GM21619 (cell line): ENCODE data around the gene CACNA1C.

Experiments used
- ATAC-seq: cut with Tn5 transposase; IDR thresholded peaks from one replicate; pipeline ENCODE4 v1.9.1; 2021; ENCODE audit not compliant: unreplicated experiment

CACNA1C gene

DNA sequence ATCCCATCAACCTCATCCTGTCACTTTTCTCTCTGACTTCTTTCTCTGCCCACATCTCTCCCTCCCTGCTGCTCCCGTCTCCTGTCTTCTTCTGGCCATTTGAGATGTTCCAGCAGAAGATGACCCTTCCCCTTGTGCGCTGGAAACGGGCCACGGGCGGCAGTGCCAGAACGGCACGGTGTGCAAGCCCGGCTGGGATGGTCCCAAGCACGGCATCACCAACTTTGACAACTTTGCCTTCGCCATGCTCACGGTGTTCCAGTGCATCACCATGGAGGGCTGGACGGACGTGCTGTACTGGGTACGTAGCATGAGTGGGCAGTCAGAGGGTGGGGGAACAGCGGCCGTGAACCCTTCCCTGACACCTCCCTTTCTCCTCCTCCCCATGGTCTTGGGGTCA is 440.3 kb downstream of the CACNA1C start:
- ATAC-seq = no peak

DNA sequence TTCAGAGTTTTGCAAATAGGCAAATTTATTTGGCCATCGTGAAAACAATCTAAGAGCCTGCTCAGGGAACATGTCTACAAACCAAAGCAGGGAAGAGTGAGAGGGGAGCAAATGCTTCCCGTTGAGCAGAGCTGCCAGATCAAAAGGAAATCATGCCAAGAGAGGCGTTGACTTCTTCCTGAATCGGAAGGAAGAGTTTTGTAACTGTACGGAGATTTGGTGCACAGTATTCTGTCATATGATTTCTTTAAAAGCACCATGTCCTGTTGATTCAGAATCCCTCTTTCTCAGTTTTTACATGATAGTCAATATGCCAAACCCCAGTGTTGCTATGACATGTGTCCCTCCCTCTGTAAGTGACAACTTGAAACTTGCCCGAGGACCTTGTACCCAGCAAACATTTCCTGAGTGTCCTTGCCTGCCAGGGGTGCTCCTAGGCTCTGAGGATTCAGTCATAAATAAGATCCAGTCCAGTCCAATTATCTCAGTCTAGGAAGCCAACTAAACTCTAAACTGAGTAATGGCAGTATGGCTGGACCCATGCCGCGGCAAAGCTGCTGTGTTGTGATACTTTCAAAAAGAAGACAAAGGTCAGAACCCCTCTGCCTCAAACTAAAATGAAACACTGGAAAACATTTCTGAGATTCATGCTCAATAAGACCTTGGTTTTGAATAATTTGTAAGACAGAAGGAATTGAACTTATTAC is 441.9 kb downstream of the CACNA1C start:
- no peak for ATAC-seq

DNA sequence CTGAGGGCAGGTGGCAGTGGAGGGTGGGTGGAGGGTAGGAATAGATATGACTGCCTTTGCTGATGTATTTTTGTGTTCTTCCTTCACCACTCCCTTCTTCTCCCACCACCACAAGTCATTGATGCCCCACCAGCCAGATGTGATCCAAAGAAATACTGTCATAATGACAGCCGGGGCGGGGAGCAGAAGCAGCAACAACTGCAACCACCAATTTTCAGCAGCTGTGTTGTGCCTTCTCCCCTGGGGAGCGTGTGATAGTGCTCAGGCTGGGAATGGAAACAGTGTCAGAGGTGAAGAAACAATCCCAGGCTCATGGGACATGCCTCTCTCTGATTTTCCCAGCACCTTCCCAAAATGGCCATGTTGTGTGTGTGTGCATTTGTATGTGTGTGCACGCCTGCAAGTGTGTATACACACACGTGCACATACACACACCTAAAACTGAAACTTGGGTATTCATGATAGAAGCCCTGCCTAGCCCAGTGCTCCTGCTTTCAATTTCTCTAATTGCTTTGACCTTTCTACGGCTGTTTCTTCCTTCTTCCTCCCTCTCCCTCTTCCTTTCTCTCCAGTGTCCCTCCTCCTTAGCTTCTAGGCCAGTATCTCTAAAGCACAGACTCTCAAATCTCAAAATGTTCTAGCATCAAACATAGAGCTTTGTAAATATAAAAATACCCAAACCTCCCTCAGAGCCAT is 442.8 kb downstream of the CACNA1C start:
- ATAC-seq = no peak

DNA sequence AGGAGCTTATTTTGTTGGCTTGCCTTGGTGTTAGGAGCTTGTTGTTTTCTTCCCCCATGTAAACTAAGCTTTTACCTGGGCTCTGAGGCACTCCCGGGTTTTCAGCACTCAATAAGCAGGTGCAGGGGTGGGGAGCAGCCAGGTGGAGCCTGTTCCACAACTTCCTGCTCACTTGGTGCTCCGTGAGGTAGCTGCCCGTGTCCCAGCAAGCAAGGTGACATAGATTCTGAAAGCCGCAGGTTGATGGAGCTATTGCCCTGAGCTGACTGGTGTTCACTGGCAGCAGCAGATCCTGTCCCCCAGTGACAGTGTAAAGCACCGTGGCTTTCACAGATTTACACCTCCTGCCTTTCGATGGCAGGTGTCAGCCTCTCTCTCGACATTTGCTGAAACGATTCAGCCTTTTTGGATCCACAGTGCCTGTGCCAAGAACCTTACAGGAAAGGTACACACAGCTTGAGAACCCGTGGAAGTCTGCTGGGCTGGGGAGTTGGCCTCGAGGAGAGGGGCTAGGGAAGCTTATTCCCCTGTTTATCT is 446.2 kb downstream of the CACNA1C start:
- ATAC-seq = no peak

DNA sequence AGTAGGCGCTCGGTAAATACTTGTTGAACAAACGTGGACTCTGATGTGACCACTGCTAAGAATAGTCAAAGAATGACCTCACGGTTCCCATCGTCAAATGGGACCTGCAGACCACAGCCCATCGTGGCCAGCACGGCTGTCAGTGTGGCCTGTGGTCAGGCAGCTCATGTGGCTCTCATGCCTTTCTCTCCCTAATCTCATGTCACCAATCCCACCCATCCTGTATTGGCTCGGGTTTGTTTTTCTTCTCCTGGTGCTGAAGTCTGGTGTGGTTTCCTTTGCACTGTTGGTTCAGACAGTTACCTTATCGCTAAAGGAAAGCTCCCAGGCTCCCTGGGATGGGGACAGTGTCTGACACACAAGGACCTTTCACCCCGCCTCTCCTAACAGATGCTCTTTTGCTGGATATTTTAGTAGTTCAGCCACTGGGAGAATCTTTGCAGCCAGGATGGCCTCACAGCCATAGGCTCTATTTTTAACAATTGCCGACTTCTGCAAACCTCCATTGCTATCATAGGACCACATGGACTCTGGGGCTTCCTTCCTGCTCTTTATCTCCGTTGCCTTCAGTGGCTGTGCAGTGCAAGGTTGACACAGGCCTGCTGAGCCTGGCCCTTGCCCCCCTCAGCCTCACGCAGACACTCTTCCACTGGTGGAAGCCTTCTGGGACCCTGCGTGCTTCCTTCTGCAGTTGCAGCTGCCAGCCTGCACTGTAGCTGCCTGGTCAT is 448.8 kb downstream of the CACNA1C start:
- ATAC-seq = no peak

DNA sequence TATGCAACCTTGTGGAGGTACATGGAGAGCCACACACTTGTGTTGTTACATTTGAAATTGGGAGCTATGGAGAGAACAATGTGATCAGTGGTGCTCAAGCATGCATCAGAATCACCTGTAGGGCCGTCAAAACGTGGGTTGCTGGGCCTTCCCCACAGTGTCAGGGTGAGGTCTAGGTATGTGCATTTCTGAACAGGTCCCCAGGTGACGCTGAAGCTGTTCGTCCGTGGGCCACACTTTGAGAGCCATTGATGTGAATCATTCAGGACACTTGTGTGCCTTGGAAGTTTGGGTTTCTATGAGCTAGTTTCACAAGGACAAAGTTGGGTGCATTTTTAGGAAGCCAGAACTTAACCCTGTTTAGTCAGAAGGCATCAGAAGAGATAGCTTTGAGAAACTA is 450.2 kb downstream of the CACNA1C start:
- no peak for ATAC-seq

DNA sequence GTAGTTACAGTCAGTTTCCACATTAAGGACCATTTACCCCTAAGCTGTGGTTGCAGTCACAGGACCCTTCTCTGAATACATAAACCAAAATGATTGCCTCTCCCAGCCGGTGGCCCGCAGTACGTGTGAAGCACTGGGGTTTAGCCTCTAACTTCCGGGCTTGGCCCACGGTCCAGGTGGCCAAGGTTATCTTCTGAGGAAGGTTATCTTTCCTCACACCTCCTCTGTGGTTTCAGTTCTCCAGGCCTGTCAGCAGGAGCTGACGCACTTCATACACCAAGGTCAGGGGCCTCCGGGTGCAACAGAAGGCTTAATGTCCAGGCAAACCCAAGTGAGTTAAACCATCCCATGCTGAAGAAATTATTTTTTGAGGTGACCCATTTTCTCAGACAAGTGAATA is 451.0 kb downstream of the CACNA1C start:
- ATAC-seq = no peak

DNA sequence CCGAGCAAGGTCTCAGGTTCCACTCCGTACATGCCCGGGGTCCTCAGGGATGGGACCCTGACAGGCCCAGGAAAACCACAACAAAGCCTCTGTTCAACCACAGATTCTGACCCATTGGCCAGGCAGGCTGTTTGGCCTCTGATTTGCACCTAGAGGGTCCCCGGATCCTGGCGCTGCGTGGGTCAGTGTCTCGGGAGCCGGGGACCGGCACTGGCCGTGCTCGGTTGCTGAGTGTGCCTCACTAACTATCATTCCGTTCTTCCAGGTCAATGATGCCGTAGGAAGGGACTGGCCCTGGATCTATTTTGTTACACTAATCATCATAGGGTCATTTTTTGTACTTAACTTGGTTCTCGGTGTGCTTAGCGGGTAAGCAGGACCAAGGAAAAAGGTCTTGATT is 451.8 kb downstream of the CACNA1C start:
- ATAC-seq = no peak

DNA sequence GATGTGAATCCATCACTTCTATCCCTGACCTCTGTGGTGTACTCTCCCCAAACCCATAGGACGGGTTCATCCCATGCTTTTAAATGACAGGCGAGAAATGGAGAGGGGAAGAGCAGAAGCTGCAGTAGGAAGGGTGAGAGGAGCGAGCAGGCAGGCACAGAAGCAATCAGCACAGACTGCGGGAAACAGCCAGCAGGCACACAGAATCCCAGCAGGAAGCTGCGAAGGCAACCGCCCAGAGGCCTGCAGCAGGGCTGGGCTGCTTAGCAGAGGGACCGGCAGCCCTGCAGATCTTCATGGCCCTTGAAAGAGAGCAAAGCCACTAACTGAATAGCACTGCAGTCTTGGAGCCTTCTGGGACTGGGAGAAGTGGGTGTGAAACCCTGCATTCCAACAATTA is 455.0 kb downstream of the CACNA1C start:
- ATAC-seq = no peak

DNA sequence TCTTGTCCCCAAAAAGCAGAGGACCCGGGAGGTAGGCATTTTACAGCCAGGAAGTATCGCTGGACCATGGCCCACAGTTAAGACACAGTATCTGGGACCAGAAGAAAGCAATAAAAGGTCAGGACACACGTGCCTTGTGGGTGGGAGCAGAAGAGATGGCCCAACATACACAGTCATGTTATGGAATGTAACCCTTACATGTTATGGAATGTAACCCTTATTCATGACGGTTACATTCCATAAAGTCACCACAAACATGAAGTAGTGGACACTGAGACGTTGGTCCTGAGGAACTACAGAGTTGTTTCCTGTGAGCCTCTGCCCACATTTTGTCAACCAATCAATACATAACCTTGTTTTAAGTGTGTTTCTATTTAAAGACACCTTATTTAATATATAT is 456.4 kb downstream of the CACNA1C start:
- ATAC-seq = no peak

DNA sequence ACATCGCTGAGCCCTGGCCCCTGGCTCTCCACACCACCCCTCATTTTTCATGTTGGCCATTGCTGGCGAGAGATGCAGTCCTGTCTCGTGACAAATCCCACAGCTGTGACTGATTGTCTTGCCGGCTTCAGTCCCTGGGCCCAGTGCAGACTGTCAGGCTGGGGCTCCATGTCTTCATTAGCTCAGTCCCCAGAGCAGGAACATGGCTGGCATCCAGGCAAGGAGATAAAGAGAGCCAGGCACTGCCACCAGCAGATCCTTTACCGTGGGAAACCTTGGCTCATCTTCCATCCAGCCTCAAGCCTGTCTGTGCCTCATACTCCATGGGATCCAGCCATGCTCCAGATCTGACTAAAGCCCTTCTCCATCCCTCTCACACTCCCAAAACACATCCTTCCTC is 457.3 kb downstream of the CACNA1C start:
- no peak for ATAC-seq

DNA sequence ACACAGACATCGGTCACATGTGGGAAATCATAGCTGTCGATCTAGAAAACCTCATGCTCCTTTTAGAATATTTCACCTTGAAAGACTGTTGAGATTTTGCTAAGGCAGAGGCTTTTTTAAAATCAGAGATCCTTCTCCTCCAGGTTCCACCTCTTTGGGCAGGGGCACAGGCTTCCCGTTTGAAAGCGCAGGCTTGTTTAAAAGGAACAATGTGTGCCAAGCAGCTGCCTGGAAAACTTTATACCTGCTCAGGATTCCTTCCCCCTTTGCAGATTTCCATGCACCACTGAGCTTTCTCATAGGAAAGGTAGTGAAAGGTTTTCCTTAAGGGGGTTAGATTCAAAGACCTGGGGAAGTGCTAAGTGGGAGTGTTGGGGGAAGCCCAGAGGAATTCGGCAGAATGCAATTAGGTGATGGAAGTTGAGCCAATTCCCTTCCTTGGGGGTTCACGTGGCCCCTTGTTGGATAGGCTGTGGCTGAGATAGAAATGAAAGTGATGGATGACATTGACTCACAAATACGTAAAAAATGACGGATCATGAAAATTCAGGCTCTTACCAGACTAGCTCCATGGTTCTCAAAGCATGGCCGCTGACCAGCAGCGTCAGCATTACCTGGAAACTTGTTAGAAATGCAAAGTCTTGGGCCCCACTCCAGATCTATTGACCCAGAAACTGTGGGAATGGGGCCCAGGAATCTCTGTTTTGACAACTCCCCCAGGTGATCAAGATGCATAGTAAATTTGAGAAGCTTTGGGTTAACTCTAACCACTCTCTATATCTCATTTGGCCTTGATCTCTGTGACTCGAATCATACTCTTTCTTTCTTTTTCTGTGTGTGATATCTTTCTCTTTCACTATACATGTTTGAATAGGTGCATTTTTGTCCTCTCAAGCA is 460.6 kb downstream of the CACNA1C start:
- ATAC-seq = no peak

DNA sequence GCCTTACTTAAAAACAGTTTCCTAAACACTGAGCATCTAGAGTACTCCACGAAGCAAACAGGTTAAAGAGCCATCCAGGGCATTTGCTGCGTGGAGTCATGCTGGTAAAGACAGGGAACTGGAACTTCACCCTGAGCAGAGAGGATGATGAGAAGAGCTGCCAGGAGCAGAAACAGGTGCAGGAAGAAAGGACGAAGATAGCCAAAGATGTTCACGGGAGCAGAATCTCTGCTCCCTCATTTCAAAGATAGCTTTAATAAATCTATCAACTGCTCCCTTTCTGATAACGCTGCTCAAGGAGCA is 461.2 kb downstream of the CACNA1C start:
- ATAC-seq = no peak

DNA sequence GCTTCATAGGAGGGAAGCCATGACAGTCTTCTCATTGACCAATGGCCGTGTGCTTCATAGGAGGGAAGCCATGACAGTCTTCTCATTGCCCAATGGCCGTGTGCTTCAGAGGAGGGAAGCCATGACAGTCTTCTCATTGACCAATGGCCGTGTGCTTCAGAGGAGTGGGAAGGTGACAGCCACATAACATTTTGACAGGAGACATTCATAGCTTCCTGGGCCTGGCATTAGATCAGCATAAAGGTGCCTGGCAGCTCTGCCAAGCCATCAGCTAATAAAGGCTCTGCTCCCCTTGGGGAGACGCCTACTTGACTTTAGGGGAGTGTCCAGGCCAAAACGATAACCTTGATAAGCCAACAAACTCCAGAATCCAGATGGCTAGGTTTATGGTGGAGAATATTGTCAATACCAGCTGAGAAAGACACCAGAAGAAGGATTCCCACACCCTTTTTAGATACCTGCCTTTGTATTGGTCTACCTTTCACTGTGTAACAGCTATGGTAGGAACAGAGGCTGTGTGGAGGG is 468.0 kb downstream of the CACNA1C start:
- ATAC-seq = no peak

DNA sequence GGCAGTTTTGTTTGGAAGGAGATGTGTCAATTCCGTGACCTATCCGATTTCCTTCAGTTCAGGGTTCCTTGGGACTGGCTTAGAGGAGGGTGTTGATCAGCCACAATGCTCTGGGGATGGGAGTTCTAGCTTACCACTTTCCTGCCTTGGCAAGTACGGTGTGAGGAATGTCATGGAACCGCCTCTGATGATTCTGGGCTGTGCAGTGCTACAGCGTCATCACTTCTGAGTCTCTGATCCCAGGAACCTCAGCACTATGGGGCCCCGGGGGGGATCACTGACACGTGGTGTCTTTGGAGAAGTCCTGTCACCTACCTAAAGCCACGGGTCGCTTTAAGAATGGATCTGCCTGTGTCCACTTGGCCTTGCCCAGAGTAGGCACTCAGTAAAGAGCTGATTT is 470.5 kb downstream of the CACNA1C start:
- ATAC-seq = no peak

DNA sequence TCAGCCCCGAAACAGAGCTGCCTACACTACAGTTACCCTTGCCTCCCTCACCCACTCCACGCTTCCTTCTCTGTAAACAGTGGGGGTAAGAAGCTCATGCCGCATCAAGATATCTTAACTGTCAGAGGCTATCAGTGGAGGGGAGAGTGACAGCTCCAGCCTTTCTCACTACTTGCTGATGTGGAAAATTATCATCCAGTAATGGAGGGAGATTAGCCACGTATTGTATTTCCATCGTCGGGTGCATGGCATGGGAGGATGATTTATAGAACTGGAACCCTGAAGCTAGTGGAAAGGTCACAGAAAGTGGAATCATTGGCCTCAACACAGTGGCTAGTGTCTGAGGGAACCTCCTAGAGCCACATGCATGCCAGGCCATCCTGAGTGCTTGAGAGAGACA is 471.1 kb downstream of the CACNA1C start:
- no peak for ATAC-seq

DNA sequence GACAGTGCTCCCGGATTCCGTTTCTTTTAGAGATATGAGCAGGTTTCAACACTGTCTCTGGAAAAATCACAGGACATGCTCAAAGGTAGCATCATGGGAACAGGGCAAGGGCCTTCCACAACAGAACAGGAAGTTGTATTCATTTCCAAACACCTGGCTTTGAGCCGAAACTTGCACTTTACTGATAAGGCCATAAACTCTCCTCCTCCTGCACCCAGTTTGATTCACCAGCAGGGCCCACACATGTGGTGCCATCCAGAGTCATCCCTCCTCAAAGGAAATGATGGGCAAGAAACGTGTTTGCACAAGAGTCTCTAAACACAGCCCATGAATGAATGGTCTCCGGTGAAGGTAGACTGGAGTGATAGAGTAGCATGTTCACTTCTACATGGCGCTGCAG is 473.6 kb downstream of the CACNA1C start:
- ATAC-seq = no peak

DNA sequence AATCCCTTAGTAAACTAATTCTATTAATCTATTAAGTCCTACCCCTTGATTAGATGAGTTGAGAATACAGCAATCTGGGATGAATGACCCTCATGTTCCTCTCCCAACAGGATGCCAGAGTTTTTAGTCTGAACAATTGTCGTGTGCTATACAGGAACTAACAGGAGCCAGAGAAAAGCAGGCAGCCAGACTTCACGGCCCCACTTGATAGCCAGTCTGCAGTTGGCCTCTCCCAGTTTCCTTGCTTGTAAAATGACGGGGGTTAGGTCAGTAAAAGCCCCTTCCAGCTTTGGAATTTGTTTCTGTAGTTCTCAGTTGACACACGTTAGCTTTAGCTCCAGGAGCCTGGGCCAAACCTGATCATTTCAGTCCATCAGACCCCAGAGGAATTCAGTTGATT is 475.2 kb downstream of the CACNA1C start:
- ATAC-seq = no peak

DNA sequence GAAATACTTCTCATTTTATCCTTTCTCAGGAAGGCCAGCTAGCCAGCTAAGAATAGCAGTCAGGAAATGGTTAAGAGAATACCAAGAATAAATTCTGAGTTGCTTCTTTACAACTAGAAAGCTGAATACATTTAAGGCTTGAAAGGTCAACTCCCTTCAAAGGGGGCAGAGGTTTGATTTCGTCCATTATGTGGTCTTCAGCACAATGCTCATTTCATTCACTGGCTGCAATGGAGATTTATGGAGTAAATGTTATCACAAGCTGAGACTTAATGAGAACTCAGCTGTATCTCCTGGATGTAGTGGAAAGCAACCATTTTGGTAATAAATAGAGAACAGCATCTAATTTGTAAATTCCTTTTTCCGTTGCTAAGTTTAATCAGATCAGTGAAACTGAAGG is 477.0 kb downstream of the CACNA1C start:
- no peak for ATAC-seq

DNA sequence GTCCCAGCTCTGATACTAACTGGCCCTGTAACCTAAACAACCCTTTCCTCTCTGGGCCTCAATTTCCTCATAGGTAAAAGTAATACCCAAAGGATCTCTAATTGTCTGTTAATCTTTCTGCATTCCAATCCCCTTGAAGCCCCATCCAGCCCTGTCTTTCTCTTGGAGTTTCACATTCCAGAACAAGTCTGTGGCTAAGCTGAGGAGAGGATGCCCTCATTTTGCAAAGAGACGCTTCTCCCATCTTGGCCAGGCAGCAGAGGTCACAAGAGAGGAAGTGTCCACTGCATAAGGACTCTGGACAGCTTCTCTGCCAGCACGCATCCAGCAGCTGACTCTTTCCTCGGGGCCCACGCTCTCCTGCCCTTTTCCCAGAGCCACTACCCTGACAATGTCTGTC is 478.6 kb downstream of the CACNA1C start:
- ATAC-seq = no peak

DNA sequence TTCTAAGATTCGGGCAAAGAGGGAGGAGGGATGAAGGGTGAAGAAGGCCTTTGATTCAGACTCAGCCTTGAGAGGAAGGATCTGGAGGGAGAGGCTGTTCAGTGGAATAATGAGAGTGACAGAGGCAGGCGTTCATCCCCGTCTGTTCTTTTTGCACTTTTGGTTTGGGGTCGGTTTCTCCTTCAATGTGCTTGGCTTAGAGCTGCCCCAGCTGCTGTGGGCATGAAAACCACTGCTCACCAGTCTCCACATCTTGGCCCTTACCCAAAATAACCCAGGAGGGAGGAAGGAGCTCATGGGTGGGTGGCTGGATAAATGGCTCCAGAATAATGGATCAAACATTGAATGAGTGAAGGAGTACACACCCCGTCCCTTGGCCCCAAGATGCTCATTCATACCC is 480.2 kb downstream of the CACNA1C start:
- ATAC-seq = no peak
